Inferior parietal cortex (tissue), 1 donor: ENCODE data around the gene SHKBP1.

Experiments used
- DNase-seq: peaks from one replicate; pipeline ENCODE4 v3.0.0-alpha.2; 2016; ENCODE audit errors: extremely low spot score

The SHKBP1 gene

GRCh38 chr19:40640744-40641143 is 64.1 kb downstream of the SHKBP1 start:
- DNase-seq, result no peak
